ENCODE measurements around the gene RGMA. TPM values are rescaled to one million over a fixed set of nuclear protein-coding genes. Genes with fewer than 3 reads are reported as not detected.

The RGMA gene
- total and polyA plus RNA-seq, 2 experiments from 2014 or later, result 34.2 to 36.5 TPM

GRCh38 chr15:93046120-93046519 is 42.9 kb downstream of the RGMA start:
- Mint-ChIP-seq H3K27me3 (ENCODE audit: insufficient read depth, low read depth, poor library complexity) (peaks cover 11% of the 10 kb centered on the region), H3K9me3 (peaks cover 15% of the 10 kb centered on the region), H3K36me3 (ENCODE audit: low read depth) (peaks cover 76% of the 10 kb centered on the region), H3K27ac (no peak overlapping the region), H3K4me3 (no peak overlapping the region), H3K4me1 (no peaks in the 10 kb centered on the region; the same call in 2 of the 3 replicates)
- TF ChIP-seq, protein P1, sequence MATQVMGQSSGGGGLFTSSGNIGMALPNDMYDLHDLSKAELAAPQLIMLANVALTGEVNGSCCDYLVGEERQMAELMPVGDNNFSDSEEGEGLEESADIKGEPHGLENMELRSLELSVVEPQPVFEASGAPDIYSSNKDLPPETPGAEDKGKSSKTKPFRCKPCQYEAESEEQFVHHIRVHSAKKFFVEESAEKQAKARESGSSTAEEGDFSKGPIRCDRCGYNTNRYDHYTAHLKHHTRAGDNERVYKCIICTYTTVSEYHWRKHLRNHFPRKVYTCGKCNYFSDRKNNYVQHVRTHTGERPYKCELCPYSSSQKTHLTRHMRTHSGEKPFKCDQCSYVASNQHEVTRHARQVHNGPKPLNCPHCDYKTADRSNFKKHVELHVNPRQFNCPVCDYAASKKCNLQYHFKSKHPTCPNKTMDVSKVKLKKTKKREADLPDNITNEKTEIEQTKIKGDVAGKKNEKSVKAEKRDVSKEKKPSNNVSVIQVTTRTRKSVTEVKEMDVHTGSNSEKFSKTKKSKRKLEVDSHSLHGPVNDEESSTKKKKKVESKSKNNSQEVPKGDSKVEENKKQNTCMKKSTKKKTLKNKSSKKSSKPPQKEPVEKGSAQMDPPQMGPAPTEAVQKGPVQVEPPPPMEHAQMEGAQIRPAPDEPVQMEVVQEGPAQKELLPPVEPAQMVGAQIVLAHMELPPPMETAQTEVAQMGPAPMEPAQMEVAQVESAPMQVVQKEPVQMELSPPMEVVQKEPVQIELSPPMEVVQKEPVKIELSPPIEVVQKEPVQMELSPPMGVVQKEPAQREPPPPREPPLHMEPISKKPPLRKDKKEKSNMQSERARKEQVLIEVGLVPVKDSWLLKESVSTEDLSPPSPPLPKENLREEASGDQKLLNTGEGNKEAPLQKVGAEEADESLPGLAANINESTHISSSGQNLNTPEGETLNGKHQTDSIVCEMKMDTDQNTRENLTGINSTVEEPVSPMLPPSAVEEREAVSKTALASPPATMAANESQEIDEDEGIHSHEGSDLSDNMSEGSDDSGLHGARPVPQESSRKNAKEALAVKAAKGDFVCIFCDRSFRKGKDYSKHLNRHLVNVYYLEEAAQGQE (IDR thresholded peaks at IDR 0.05; ENCODE audit: unreplicated experiment), result no peak
- TF ChIP-seq ETS1 (IDR thresholded peaks at IDR 0.05) (no peak), ZNF462 (CRISPR knock-in tag; IDR thresholded peaks at IDR 0.05) (no peak), POLR2AphosphoS5 (IDR thresholded peaks at IDR 0.05; ENCODE audit: low read depth) (no peak), NANOG (IDR thresholded peaks at IDR 0.05; ENCODE audit: borderline replicate concordance) (no peak)
- Histone ChIP-seq H3K4me3 (no peak overlapping the region), H3K9me2 (ENCODE audit: insufficient read depth) (no peaks in the 10 kb centered on the region), H3K4me2 (no peak overlapping the region), H3K36me3 (ENCODE audit: insufficient read depth) (peaks cover 7% of the 10 kb centered on the region; the same call in 1 of the 2 replicates), H3K4me1 (ENCODE audit: insufficient read depth) (no peaks in the 10 kb centered on the region), H3K79me2 (replicated peaks; ENCODE audit: insufficient read depth) (no peaks in the 10 kb centered on the region), H3F3A (replicated peaks; ENCODE audit: low read depth) (no peaks in the 10 kb centered on the region), H3K27ac (ENCODE audit: low read depth) (no peak overlapping the region), H2AFZ (no peak overlapping the region), H3K27me3 (ENCODE audit: insufficient read depth) (no peaks in the 10 kb centered on the region), H4K20me1 (replicated peaks; ENCODE audit: insufficient read depth) (peaks cover 10% of the 10 kb centered on the region; the same call in 1 of the 2 replicates)
- ATAC-seq, result no peak
- no peak for DNase-seq (ENCODE audit: low spot score)

Measured in GM23338 (cell line).